Measurements from ENCODE around the gene CD22. TPM values are rescaled to one million over a fixed set of nuclear protein-coding genes. Genes with fewer than 3 reads are reported as not detected.

Gene CD22
- total and polyA plus RNA-seq, 2 of the 13 experiments (the other 11 are each of a cell fraction or from before 2014, with no cell fraction given): 0.71 to 1.7 TPM

- H3K9ac ChIP-seq (ENCODE audit: insufficient read depth, low read depth, low read length): no peak overlapping the region
- intact Hi-C loops (cut with micrococcal nuclease; ENCODE audit: unreplicated experiment): no loop called here
- H3K36me3 ChIP-seq (replicated peaks in 1 of 2; ENCODE audit: control insufficient read depth in 1 of 2, insufficient read depth in 2 of 2, low read length in 2 of 2): no peaks in the 10 kb centered on the region
- POLR2A ChIA-PET: no interaction called here
- no peak for FAIRE-seq
- no peak for ATAC-seq
- in situ Hi-C loops (cut with HindIII; ENCODE audit: extremely low pct_ligation_motif_present, low pct_unique_long_range_greater_than_20kb): no loop called here
- no peak for DNase-seq (ENCODE audit: low spot score)
- H3K27me3 ChIP-seq (ENCODE audit: control insufficient read depth in 1 of 2, insufficient read depth in 2 of 2, low read length in 2 of 2): no peaks in the 10 kb centered on the region
- no peak overlapping the region for H2AFZ ChIP-seq (ENCODE audit: low read length)
- H3K4me2 ChIP-seq (ENCODE audit: low read depth, low read length): no peak overlapping the region
- no peaks in the 10 kb centered on the region for H4K20me1 ChIP-seq (ENCODE audit: insufficient read depth, low read length)
- 69% methylated on average over 2 of the region's 4 CpGs for WGBS (ENCODE audit: low lambda C conversion rate)
- H3K9me3 ChIP-seq (ENCODE audit: low read length): no peaks in the 10 kb centered on the region
- H3K4me1 ChIP-seq (ENCODE audit: insufficient read depth, low read length): peaks cover 19% of the 10 kb centered on the region
- H3K4me3 ChIP-seq (replicated peaks in 1 of 3; ENCODE audit: insufficient read depth in 1 of 3, low read depth in 2 of 3, low read length in 3 of 3): no peak overlapping the region
- H3K79me2 ChIP-seq (ENCODE audit: insufficient read depth, low read length): no peaks in the 10 kb centered on the region
- TF ChIP-seq ZNF367 (CRISPR knock-in tag; IDR thresholded peaks at IDR 0.05; ENCODE audit: borderline replicate concordance): no peak
- no peak for TF ChIP-seq NCOA2 (CRISPR knock-in tag; IDR thresholded peaks at IDR 0.05)
- TF ChIP-seq ZNF558 (CRISPR knock-in tag; IDR thresholded peaks at IDR 0.05; ENCODE audit: borderline replicate concordance): no peak
- TF ChIP-seq SMC3 (IDR thresholded peaks at IDR 0.05; ENCODE audit: low read length): no peak
- TF ChIP-seq ARID4A (CRISPR knock-in tag; IDR thresholded peaks at IDR 0.05; ENCODE audit: borderline replicate concordance): no peak
- BruUV-seq (replicated peaks): no TSS peak
- CTCF ChIA-PET (ENCODE audit: low intra/inter-chr PET ratio, low total read pairs): no interaction called here
- no peak overlapping the region for H3K27ac ChIP-seq (ENCODE audit: extremely low read length, insufficient read depth, low read length)
These were observed 336 bp downstream of the CD22 start for GRCh38 chr19:35329323-35329722.

All from HepG2 (cell line).